Measurements from ENCODE around the gene POLD2. TPM values are rescaled to one million over a fixed set of nuclear protein-coding genes. Genes with fewer than 3 reads are reported as not detected.

Gene POLD2
- total and polyA plus RNA-seq, 2 donors (not counting 3 experiments of a cell fraction or from before 2014, with no cell fraction given): 96.5 to 122 TPM

DNA sequence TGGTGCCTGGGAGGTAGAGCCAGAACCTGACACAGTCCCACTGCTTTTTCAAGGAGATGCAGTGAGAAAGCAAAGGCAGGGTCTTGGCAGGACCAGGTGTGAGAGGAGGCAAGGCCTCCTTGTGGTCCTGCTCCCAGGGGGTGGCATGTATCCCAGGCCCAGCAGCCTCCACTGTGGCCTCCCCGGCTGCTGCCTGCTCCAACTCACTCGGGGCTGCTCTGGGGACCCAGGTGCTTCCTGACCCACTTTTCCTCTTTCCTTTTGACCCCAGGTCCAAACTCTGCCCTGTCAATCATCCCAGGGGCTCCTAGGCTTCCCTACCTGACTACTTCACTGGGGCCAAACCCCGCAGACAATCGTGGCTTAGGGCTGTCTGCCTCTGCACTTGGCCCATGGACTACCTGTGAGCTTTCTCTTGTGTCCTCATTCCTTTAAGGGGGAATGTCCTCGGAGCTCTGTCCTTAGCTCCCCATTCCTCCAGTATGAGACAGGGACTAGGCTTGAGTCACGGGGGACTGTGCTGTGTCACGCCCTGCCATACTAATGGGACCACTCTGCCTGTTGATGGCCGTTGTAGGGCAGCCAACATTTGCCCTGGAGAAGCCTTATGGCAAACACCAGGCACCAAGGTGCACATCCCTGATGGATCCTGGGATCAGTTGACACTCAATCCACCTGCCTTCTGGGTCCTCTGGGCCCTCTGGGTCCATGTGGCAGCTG, 20.3 kb downstream of the POLD2 start:
- no peak overlapping the region for H3K9ac ChIP-seq (replicated peaks; ENCODE audit: extremely low read depth, insufficient read depth, low read length)
- CTCF ChIA-PET: interaction anchor here (0.8 kb wide), 1 partner anchor 74 kb away, joined by 3 read pairs; no protein-coding TSS in a partner anchor
- no peak for FAIRE-seq
- H4K20me1 ChIP-seq (replicated peaks; ENCODE audit: control insufficient read depth, extremely low read depth, insufficient read depth, low read length): no peaks in the 10 kb centered on the region
- POLR2A ChIA-PET: no interaction called here
- H3K36me3 ChIP-seq (ENCODE audit: control insufficient read depth in 2 of 2, extremely low read depth in 1 of 2, insufficient read depth in 2 of 2, low read length in 2 of 2): no peaks in the 10 kb centered on the region
- no peak overlapping the region for H3K4me2 ChIP-seq (ENCODE audit: insufficient read depth, low read length)
- H3K27me3 ChIP-seq (ENCODE audit: control insufficient read depth in 2 of 2, insufficient read depth in 2 of 2, low read length in 2 of 2): no peaks in the 10 kb centered on the region
- peaks cover 5% of the 10 kb centered on the region for H3K79me2 ChIP-seq (ENCODE audit: control insufficient read depth, insufficient read depth, low read length)
- intact Hi-C loops (cut with micrococcal nuclease): no loop called here
- dilution Hi-C loops (cut with MboI; ENCODE audit: extremely low pct_ligation_motif_present, low sequenced_read_pairs): no loop called here
- H3K9me1 ChIP-seq (replicated peaks; ENCODE audit: control insufficient read depth, extremely low read depth, insufficient read depth, low read length): no peaks in the 10 kb centered on the region
- no peaks in the 10 kb centered on the region for H3K9me3 ChIP-seq (replicated peaks; ENCODE audit: control insufficient read depth, insufficient read depth, low read length)
- no peak overlapping the region for H3K4me3 ChIP-seq (replicated peaks in 1 of 3; ENCODE audit: insufficient read depth in 1 of 3, low read depth in 1 of 3, low read length in 3 of 3)
- no TSS peak for BruUV-seq (replicated peaks)
- no peak overlapping the region for H2AFZ ChIP-seq (ENCODE audit: low read depth, low read length)
- H3K4me1 ChIP-seq (ENCODE audit: control insufficient read depth, extremely low read depth, insufficient read depth, low read length): peaks cover 3% of the 10 kb centered on the region
- no peak overlapping the region for H3K27ac ChIP-seq (ENCODE audit: insufficient read depth, low read depth, low read length)
- TF ChIP-seq FOS (IDR thresholded peaks at IDR 0.05; ENCODE audit: borderline replicate concordance, insufficient read depth, low read length) (no peak), GATA2 (IDR thresholded peaks at IDR 0.05; ENCODE audit: insufficient read depth, insufficient read length, low read depth, low read length) (no peak), POLR2A (IDR thresholded peaks at IDR 0.05; ENCODE audit: low read depth, low read length) (no peak), MYC (IDR thresholded peaks at IDR 0.05; ENCODE audit: low read depth, low read length) (no peak), JUN (IDR thresholded peaks at IDR 0.05; ENCODE audit: borderline replicate concordance, insufficient read depth, insufficient read length, low read depth) (no peak), POLR2AphosphoS5 (IDR thresholded peaks at IDR 0.05; ENCODE audit: insufficient read depth, low read depth, low read length) (no peak), EZH2 (IDR thresholded peaks at IDR 0.05; ENCODE audit: borderline replicate concordance, low read depth, low read length, severe bottlenecking) (no peak)
- TF ChIP-seq, protein P1, sequence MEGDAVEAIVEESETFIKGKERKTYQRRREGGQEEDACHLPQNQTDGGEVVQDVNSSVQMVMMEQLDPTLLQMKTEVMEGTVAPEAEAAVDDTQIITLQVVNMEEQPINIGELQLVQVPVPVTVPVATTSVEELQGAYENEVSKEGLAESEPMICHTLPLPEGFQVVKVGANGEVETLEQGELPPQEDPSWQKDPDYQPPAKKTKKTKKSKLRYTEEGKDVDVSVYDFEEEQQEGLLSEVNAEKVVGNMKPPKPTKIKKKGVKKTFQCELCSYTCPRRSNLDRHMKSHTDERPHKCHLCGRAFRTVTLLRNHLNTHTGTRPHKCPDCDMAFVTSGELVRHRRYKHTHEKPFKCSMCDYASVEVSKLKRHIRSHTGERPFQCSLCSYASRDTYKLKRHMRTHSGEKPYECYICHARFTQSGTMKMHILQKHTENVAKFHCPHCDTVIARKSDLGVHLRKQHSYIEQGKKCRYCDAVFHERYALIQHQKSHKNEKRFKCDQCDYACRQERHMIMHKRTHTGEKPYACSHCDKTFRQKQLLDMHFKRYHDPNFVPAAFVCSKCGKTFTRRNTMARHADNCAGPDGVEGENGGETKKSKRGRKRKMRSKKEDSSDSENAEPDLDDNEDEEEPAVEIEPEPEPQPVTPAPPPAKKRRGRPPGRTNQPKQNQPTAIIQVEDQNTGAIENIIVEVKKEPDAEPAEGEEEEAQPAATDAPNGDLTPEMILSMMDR (IDR thresholded peaks at IDR 0.05; ENCODE audit: extremely low read depth in 1 of 2, insufficient read depth in 1 of 2, low read depth in 1 of 2, low read length in 2 of 2): no peak
- TF ChIP-seq, protein P2, sequence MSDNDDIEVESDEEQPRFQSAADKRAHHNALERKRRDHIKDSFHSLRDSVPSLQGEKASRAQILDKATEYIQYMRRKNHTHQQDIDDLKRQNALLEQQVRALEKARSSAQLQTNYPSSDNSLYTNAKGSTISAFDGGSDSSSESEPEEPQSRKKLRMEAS (IDR thresholded peaks at IDR 0.05; ENCODE audit: insufficient read depth, insufficient read length): no peak
- no peak for DNase-seq (ENCODE audit: low read depth, low spot score)
